ENCODE results near the gene SLC24A4. TPM values are rescaled to one million over a fixed set of nuclear protein-coding genes. Genes with fewer than 3 reads are reported as not detected.

Gene SLC24A4
- total RNA-seq, 1 experiment from 2014 or later, result not detected

- H3K9ac ChIP-seq (ENCODE audit: low read length), result no peak overlapping the region
- H3K4me2 ChIP-seq (ENCODE audit: low read length), result no peak overlapping the region
- no peak overlapping the region for H2AFZ ChIP-seq (ENCODE audit: low read depth, low read length, poor library complexity, severe bottlenecking)
- CTCF ChIA-PET, result interaction anchor here (1.6 kb wide), 1 partner anchor 16 kb away, joined by 4 read pairs; no protein-coding TSS in a partner anchor
- H3K9me2 ChIP-seq (ENCODE audit: insufficient read depth), result no peaks in the 10 kb centered on the region
- no peak overlapping the region for H3K27ac ChIP-seq (ENCODE audit: low read depth, low read length)
- TF ChIP-seq EGR1 (IDR thresholded peaks at IDR 0.05; ENCODE audit: low read depth), result no peak
- no peaks in the 10 kb centered on the region for H3K9me3 ChIP-seq (ENCODE audit: control insufficient read depth in 1 of 2, insufficient read depth in 1 of 2, low read depth in 1 of 2, low read length in 2 of 2)
- H3K4me3 ChIP-seq (replicated peaks in 1 of 2; ENCODE audit: low read depth in 1 of 2, low read length in 2 of 2), result no peak overlapping the region
- ATAC-seq (no peak), DNase-seq (ENCODE audit: low read depth, low spot score) (no peak)
- RAD21 ChIA-PET (ENCODE audit: low non-redundant PET in 1 of 2, low total read pairs in 2 of 2, uncharacterized antibody in 2 of 2, unreplicated experiment in 2 of 2), result no interaction called here
- 0 out of 2 replicates have a peak, but pooled peaks cover 8% of the 10 kb centered on the region for H3K27me3 ChIP-seq (ENCODE audit: insufficient read depth, low read length)
- POLR2A ChIA-PET, result no interaction called here
- H3K79me2 ChIP-seq (ENCODE audit: insufficient read depth, low read length), result no peaks in the 10 kb centered on the region
- peaks cover 0 to 3% of the 10 kb centered on the region in 2 experiments; a peak in 1 of 4 replicates for H3K4me1 ChIP-seq (ENCODE audit: control insufficient read depth in 1 of 2, insufficient read depth in 2 of 2, low read length in 2 of 2)
- intact Hi-C loops (cut with micrococcal nuclease), result no loop called here
- no peaks in the 10 kb centered on the region for H4K20me1 ChIP-seq (ENCODE audit: insufficient read depth)
- H3K36me3 ChIP-seq (ENCODE audit: control insufficient read depth in 1 of 2, insufficient read depth in 2 of 2, low read length in 2 of 2), result no peaks in the 10 kb centered on the region
- BruUV-seq (replicated peaks), result no TSS peak
Measured at GRCh38 chr14:92368001-92368400, 45.0 kb downstream of the SLC24A4 start.

DNA sequence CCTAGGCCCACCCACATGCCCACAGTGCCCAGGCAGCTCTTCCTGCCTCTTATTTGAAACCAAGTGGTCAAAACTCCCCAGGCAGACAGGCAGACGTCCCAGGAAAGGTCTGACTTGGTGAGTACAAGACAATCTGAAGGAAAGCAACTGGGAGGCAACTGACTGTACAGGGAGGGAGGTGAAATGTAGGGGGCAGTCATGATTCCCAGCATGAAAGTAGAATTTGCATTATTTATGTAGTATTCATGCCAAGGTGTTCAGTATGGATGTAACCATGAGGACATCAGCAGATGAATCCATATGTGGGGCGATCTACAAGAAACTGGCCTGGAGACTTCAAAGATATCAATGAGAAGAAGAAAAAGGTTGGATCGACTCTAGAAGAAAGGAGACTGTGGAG, 46.1 kb downstream of the SLC24A4 start:
- ChIA-PET CTCF (interaction anchor here (1.6 kb wide), 1 partner anchor 17 kb away, joined by 4 read pairs; no protein-coding TSS in a partner anchor), RAD21 (ENCODE audit: low non-redundant PET in 1 of 2, low total read pairs in 2 of 2, uncharacterized antibody in 2 of 2, unreplicated experiment in 2 of 2) (no interaction called here), POLR2A (no interaction called here)
- H3K9me3 ChIP-seq (ENCODE audit: control insufficient read depth in 1 of 2, insufficient read depth in 1 of 2, low read depth in 1 of 2, low read length in 2 of 2), result no peaks in the 10 kb centered on the region
- no peak overlapping the region for H2AFZ ChIP-seq (ENCODE audit: low read depth, low read length, poor library complexity, severe bottlenecking)
- H3K27ac ChIP-seq (ENCODE audit: low read depth, low read length), result no peak overlapping the region
- H3K36me3 ChIP-seq (ENCODE audit: control insufficient read depth in 1 of 2, insufficient read depth in 2 of 2, low read length in 2 of 2), result no peaks in the 10 kb centered on the region
- no peak overlapping the region for H3K4me3 ChIP-seq (replicated peaks in 1 of 2; ENCODE audit: low read depth in 1 of 2, low read length in 2 of 2)
- H3K4me2 ChIP-seq (ENCODE audit: low read length), result no peak overlapping the region
- H3K9ac ChIP-seq (ENCODE audit: low read length), result no peak overlapping the region
- H3K9me2 ChIP-seq (ENCODE audit: insufficient read depth), result no peaks in the 10 kb centered on the region
- BruUV-seq (replicated peaks), result no TSS peak
- TF ChIP-seq FOSL1 (IDR thresholded peaks at IDR 0.05; ENCODE audit: low read depth) (no peak), SP1 (IDR thresholded peaks at IDR 0.05; ENCODE audit: low read depth) (no peak), EGR1 (IDR thresholded peaks at IDR 0.05; ENCODE audit: low read depth) (no peak), EZH2 (IDR thresholded peaks at IDR 0.05) (no peak), YY1 (IDR thresholded peaks at IDR 0.05; ENCODE audit: extremely low read depth, insufficient replicate concordance, low read depth, low read length) (no peak), CTCF (IDR thresholded peaks at IDR 0.05 in 2 of 3, conservative IDR thresholded peaks at IDR 0.05 in 1 of 3; ENCODE audit: borderline replicate concordance in 1 of 3, insufficient read depth in 1 of 3, low read depth in 2 of 3, low read length in 2 of 3) (no peak), CEBPB (IDR thresholded peaks at IDR 0.05; ENCODE audit: low read depth) (no peak), ELF1 (IDR thresholded peaks at IDR 0.05; ENCODE audit: borderline replicate concordance, low read depth) (no peak), ZFX (IDR thresholded peaks at IDR 0.05) (no peak), ZBTB33 (IDR thresholded peaks at IDR 0.05; ENCODE audit: extremely low read depth, insufficient replicate concordance, low read length) (no peak), TCF7L2 (IDR thresholded peaks at IDR 0.05; ENCODE audit: borderline replicate concordance, extremely low read depth, insufficient read depth, insufficient read length) (no peak), SRF (IDR thresholded peaks at IDR 0.05; ENCODE audit: low read depth) (no peak), POLR2A (IDR thresholded peaks at IDR 0.05; ENCODE audit: borderline replicate concordance, extremely low read depth, insufficient read depth, insufficient read length) (no peak), EZH2phosphoT487 (IDR thresholded peaks at IDR 0.05; ENCODE audit: borderline replicate concordance) (no peak), SIN3A (IDR thresholded peaks at IDR 0.05; ENCODE audit: low read depth) (no peak), RAD21 (IDR thresholded peaks at IDR 0.05; ENCODE audit: low read depth) (no peak)
- TF ChIP-seq, protein P1, sequence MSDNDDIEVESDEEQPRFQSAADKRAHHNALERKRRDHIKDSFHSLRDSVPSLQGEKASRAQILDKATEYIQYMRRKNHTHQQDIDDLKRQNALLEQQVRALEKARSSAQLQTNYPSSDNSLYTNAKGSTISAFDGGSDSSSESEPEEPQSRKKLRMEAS (IDR thresholded peaks at IDR 0.05), result no peak
- TF ChIP-seq, protein P2, sequence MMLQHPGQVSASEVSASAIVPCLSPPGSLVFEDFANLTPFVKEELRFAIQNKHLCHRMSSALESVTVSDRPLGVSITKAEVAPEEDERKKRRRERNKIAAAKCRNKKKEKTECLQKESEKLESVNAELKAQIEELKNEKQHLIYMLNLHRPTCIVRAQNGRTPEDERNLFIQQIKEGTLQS (IDR thresholded peaks at IDR 0.05), result no peak
- ATAC-seq (no peak), DNase-seq (ENCODE audit: low read depth, low spot score) (no peak)
- H3K27me3 ChIP-seq (ENCODE audit: insufficient read depth, low read length), result 0 out of 2 replicates have a peak, but pooled peaks cover 4% of the 10 kb centered on the region
- no peaks in the 10 kb centered on the region for H3K79me2 ChIP-seq (ENCODE audit: insufficient read depth, low read length)
- intact Hi-C loops (cut with micrococcal nuclease), result no loop called here
- H3K4me1 ChIP-seq (ENCODE audit: control insufficient read depth in 1 of 2, insufficient read depth in 2 of 2, low read length in 2 of 2), result no peaks in the 10 kb centered on the region
- no peaks in the 10 kb centered on the region for H4K20me1 ChIP-seq (ENCODE audit: insufficient read depth)
